GM18499 (cell line): ENCODE results near the gene CKLF.
"Not testable (repeated sequence)": the region's sequence is repeated elsewhere in the genome, so short reads cannot be mapped to it uniquely, and the experiment has no call there.

Experiments used
- ATAC-seq: cut with Tn5 transposase; IDR thresholded peaks from one replicate; pipeline ENCODE4 v1.9.1; 2021; ENCODE audit warnings: moderate number of reproducible peaks; ENCODE audit not compliant: insufficient read depth, unreplicated experiment

CKLF gene

DNA sequence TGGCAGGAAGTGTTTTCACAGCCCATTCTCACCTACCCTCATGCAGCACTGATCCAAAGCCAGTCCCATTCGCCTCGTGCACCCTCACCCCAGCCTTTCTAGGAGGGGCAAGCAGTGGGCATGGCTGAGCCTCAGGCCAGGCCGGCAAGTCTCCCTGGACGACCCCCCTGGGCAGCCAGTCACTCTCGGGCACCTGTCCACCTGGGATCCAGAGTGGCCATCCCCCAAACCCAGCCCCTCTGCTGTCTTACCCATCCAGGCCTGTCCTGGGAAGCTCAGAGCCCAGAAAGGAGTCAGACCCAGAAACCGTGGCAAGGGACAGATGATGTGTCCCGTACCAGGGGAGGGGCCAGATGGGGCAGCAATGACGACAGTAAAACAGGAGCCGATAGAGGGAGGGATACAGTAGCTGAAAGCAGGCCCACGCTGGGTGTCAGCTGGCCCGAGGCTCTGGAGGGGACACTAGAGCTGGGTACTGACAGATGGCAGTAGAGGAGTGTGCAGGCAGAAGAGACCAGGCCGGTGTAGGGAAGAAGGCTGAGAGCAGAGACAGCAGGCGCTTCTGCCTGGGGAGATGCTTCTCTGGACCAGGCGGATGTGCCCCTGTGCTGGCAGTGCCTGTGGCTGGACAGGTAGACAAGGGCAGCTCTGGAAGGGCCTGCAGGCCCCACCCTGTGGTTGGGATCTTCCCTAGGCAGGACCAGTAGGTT, 57.9 kb downstream of the CKLF start:
- ATAC-seq, result no peak

DNA sequence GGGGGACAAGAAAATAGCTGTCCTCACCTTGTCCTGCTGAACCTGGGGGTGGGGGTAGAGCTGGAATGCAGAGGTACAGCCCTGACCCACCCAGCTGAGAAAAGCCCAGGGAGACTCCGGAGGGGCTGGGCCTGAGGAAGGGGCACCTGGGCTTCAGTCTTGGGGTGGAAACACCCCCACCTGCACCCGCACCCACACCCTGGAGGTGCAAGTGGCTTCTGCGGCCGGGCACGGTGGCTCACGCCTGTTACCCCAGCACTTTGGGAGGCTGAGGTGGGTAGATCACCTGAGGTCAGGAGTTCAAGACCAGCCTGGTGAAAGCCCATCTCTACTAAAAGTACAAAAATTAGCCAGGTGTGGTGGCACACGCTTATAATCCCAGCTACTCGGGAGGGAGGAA, 59.5 kb downstream of the CKLF start:
- ATAC-seq, result not testable (repeated sequence)

DNA sequence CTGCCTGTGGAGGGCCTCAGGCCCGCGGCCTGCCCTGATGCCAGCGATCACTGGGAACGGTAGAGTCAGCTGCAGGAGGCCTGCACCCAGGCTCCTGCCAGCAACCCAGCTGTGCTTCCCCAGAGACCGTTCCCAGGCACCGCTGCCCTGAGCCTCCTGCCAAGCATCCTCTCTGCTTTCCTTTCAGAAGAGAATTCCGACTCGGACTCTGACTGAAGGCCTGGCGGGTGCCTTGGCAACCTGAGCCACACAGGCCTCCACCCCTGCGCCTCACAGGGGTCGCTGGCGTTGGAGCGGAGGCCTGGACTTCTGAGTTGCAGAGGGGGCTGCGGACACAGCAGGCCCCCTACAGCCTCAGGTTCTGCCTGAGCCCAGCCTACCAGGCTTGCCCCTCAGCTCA, 60.0 kb downstream of the CKLF start:
- ATAC-seq, result no peak

DNA sequence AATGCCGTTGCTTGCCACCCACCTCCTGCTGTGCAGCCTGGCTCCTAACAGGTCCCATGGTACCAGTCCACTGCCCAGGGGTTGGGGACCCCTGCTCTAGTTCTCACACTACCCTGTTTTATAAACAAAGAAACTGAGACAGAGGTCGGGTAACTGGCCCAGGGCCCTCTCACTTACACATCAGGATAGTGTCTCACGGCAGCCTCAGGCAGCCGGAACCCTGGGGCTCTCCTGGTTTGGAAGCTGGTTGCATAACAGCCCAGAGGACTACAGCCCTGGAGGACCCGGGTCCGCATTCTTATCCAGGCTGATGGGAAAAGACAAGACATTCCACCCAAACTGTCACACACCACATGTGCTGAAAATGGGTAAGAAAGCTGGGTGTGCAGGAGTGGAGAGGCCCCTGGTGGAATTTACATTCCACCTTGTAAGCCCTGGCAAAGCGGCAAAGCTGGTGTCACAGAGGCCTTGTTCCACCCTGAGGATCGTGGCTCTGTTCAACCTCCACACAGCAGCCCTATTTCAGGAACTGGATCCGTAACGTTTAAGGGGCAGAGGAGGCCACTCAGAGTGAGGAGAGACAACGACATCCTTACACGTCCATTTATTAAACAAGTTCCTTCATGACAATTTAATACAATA, 61.9 kb downstream of the CKLF start:
- ATAC-seq, result no peak
